MV-4-11 (cell line): Measurements from ENCODE around the gene RBM18.

Source experiments
- DNase-seq: peaks from one replicate; lab custom pipeline; 2025; lab: John Stamatoyannopoulos, UW

The RBM18 gene

GRCh38 chr9:122221183-122221811 is 43.3 kb downstream of the RBM18 start:
- no peak for DNase-seq

- DNase-seq: no peak
Measured at GRCh38 chr9:122220673-122221182, 43.9 kb downstream of the RBM18 start.

- DNase-seq: no peak
Measured at GRCh38 chr9:122219856-122220672, 44.6 kb downstream of the RBM18 start.

DNA sequence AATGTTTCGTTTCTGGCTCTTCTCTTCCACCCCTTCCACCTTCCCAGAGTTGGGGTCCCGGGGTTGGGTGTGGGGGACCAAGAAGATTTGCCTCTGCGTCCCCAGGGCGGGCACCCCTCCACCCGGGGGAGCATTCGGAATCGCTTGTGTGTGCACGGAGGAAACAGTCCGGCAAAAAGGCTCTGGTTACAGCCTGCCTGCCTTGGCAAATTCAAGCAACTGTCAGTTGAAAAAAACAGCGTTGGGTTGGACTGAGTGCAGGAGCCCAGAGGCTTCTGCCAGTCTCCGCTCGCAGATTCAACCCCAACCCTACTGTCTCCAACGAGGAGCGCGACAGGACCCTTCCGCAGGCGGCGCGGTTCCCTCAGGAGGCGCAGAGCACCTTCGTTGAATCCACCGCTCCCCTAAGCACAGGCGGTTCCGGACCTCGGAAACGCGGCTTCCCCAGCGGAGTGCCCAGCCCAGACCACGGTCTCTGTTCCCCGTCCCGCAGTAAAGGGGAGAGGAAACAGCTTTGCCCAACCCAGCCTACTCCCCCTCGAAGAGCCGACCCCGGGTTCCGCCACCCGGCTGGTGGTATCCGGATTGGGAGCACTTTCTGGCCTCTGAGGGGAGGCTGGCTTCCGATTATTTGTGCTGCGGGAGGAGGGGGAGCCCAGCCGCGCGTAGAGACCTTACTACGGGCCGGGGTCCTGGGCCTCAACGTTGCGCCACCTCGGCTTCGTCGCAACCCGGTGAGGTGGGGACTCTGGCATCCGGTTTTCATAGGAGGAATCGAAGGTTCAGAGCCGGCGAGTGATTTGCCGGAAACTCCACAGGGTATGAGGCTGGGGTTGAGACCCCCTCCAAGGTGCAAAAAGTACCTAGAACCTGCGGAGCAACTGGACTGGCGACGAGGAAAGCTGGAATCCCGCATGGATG is 45.4 kb downstream of the RBM18 start:
- DNase-seq: peak; percentile 3

DNA sequence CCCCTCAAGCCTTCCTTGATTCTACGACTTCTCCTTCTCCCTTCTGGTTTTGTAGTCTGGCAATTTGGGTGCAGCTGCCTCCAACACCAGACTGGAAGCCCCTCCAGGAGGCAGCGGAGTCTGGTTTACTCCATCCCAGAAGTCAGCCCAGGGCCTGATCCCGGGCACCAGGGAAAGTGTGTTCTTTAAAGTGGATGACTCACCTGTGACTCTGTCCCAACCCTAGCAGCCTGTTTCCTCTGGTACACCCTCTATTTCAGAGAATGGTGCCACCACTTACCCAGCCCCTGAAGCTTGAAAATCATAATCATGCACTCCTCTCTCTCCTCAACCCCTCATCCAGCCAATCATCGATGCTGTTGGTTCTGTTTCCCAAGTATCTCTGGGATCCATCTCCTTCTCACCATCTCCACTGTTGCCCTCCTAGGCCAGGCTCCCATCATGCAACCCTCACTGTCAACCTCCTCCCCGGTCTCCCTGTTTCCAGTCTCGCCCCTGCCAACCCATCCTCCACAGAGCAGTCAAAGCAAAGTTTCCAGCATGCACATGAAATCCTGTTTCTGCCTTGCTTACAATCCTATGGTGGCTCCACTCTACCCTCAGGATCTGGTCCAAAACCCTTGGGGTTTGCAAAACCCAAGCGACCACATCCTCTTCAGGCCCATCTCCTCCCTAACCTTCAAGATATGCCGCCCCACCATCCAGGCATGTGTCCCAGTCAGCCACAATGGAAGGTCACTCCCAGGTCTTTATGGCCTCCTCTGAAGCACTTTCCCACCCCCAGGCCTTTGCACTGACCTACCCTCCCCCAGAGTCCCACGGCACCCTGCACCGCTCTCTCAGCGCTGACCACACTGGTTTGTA is 46.3 kb downstream of the RBM18 start:
- peak; percentile 31 for DNase-seq

GRCh38 chr9:122217640-122218039 is 47.0 kb downstream of the RBM18 start:
- DNase-seq: no peak

GRCh38 chr9:122216798-122217418 is 47.7 kb downstream of the RBM18 start:
- DNase-seq: no peak

DNA sequence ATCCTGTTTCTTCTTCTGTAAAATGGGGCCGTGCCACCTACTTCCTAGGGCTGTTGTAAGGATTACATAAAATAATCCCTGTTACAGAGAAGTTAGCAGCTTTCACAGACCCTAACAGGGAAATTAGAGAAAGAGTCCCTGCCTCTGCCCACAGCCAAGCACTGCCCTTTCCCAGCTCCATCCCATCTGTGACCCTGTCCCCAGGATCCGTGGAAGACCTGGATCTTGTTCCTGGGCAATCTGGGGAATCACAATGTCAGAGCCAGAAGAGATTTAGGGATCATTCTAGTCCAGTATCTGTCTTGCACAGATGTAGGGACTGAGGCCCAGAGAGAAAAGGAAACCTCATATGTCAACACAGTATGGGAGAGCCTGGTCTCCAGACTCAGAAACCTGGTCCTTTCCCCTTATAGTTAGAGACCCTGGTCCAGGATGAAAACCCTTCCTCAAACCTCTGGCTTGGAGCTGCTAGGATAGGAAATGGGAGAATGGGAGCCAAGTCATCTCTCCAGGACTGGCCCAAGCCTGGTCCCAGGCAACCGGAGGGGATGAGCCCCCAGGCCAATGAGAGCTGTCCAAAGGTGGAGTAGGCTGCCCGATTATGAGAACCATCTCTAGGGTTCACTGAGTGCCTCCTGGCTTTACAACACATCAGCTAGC is 48.4 kb downstream of the RBM18 start:
- no peak for DNase-seq

DNA sequence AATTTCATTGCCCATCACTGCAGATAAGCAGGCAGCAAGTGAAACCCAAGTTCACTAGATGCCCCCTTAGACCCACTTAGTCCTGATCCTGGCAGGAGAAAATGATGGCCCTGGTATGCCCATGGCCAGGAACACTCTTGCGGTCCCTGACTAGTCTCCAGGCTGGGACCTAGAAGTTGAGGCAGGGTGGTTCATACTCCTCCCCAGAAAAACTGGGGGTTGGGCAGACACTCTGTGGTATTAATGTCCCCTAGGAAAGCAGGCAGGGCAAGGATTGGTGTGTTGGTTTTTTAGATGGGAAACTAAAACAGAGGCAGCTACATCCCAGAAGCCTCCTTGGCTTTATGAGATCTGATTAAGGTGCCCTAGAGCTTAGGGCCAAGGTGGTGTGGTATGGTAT is 49.0 kb downstream of the RBM18 start:
- DNase-seq: no peak

DNA sequence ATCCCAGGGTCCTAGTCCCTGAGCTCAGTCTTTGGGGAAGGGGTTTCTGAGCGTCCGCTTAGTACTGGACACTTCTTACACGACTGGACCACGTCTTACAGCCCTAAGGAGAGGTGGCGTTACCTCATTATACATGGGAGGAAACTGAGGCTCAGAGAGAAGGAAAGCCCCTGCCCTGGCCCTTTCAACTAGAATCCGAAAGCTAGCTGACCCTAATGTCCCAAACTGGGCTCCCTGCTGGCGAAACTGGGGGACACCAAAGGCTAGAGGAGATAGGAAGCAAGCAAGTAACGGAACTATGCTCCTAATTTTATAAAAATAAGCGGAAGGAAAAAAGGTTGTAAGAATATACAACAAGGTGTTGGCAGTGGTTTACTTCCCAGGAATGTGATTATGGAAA is 50.1 kb downstream of the RBM18 start:
- DNase-seq: no peak

DNA sequence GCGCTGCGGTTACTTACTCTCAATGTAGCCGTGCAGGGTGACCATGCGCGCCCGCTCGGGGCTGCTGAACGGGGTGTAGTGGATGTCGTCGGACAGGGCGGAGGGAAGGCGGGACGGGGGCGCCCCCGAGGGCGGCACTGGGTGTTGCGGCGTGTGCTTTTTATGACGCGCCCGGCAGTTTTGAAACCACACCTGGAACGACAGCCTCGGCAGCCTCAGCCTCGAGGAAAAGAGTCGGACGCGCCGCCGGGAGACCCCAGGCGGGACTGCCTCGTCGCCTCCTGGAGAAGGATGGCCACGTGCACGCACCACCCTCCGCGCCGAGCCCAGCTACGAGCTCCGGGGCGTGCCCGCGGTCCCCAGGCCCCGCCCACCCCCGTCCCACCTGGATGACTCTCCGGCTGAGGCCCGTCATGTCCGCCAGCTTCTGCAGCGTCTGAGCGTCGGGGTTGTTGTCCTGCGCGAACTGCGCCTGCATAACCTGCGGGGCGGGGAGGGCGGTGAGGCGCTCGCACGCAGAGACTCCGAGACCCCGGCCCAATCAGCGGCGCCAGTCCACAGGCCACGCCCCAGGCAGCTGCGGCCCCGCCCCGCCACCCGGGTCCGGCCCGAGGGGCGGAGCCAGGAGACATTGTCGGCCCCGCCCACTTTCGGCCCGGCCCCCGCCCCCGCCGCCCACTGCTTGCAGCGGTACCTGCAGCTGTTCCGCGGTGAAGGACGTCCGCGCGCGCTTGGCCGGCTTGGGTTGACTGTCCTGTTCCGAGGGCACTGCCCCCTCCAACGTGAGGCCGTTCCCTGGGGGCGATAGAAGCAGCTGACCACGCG is 50.8 kb downstream of the RBM18 start:
- peak; percentile 20 for DNase-seq

DNA sequence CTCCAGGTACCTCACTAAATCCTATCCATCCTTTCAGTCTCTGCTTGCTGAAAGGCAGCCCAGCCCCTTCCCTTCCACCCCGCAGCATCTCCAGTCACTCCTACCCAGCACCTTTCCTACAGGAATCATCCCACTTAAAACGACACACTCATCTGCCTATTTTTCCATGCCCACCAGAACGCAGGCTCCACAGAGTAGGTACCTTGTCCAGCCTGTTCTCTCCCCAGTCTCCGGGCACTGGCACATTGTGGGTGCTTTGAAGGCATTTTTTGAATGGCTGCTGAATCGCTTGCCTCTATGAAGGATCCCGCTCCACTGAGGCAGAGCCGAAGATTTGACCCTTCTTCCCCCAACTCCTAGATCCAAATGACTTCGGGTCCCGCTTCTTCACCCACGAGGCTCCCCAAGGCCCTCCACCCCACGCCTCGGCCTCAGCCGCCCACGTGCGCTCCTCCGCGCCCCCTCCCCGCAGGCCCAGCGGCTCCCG is 51.5 kb downstream of the RBM18 start:
- DNase-seq: no peak

DNA sequence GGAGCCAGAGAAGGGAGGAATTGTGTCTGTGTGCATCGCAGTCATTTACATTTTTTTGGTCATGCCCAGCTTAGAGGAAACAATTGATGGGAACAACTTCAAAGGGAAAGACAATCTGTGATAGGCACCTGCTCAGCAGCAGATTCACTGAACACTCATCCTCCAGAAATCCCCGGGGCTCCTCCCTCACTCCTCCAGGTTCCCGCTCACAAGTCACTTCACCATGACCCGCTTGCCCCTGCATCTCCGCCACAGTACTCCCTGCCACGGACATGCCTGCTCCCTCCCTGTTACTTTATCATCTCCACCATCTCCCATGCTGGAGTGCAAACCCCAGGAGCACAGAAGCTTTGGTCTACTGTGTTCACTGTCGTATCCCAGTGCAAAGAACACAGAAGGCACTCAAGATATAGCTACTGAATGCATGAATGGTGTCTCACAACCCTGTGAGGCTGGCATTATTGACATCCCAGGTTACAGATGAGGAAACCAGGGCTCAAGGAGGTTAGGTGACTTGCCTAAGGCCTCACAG is 52.1 kb downstream of the RBM18 start:
- no peak for DNase-seq

GRCh38 chr9:122209451-122209850 is 55.2 kb downstream of the RBM18 start:
- DNase-seq: no peak

- no peak for DNase-seq
Measured at GRCh38 chr9:122207096-122207495, 57.5 kb downstream of the RBM18 start.

DNA sequence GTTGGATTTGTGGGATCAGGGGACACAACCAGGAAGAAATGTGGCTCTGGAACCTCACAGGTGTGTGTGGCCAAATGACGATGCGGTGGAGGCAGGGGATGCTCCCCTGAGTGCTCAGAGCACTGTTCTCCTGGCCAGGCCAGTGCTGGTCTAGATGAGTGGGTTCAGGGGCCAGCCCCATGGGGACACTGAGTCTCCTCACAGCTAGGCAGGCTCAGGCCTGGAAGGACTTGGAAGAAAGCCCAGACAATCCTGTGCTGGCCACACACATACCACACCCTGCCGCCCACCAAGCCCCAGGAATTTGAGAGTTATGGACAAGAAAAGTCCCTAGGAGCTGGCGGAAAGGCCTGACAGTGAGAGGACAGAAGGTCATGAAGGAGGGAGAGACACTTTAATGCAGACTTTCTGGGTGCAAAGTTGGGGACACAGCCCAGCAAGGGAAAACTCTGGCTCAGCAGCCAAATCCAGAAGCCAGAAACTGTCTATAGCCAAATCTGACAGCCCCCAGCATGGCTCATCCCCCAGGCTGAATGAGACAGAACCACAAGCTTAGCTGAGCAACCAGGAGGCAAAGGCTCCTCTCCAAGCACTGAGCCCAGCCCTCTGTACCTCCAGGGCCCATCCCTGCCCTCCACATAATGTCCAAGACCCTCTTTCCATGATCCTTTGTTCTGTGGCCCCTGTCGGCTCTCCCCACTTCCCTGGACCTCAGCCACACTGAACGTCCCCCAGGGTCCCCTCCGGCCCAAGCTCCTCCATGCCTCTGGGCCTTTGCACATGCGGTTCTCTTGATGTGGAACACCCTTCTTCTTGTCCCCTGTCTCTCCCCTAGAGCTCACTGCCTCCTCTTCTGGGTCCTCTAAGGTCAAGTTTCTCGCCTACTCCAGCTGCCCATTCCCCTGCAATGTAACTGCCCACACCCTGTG is 58.3 kb downstream of the RBM18 start:
- DNase-seq: no peak

- DNase-seq: no peak
Measured at GRCh38 chr9:122205176-122205575, 59.5 kb downstream of the RBM18 start.

DNA sequence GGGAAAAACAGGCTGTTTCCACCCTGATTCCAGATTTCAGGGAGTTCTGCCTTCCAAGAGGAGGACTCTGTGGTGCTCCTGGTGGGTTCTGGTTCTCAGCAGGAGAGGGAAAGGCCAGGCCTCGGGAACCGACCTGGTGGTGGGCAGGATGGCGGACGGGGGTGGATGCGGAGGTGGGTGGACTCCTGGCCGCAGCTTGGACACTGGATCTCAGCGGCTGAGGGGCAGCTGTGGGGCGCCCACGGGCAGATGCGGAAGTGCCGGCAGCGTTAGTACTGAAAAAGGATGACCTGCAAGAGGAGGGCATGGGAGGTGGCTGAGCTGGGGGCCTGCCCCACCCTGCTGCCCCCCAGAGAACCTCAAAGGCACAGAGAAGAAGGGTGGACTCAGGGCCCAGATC is 60.1 kb downstream of the RBM18 start:
- no peak for DNase-seq
